Erythroblast (primary cell): Measurements from ENCODE around the gene GPC5.

Experiments
- GATA1 ChIP-seq: IDR thresholded peaks from 2 replicates; pipeline ENCODE4 v1.6.1; 2011; ENCODE audit warnings: low read depth, mild to moderate bottlenecking, control low read depth, low read length, moderate library complexity
- POLR2A ChIP-seq: IDR thresholded peaks from 2 replicates; pipeline ENCODE4 v1.6.1; 2011; ENCODE audit warnings: mild to moderate bottlenecking, low read length

DNA sequence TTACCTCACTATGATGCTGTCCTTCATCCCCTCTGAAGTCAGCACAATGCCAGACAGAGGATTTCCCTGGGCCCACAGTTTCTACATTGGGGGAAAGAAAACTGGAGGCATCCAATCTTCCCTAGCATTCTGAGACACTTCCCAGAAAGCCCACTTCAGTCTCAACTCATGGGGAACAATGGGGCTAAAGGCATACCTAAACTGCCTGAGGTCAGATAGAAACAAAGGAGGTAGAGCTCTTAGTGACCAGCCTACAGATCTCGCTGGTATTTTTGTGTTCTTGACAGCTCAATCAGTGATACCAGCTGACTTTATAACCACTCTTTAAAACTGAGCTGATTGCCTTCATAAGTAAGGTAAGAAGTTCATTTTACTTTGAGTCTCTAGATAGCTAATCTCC is 947.2 kb downstream of the GPC5 start:
- TF ChIP-seq POLR2A (no peak), GATA1 (no peak)
